ENCODE data around the gene LRFN3. TPM values are rescaled to one million over a fixed set of nuclear protein-coding genes. Genes with fewer than 3 reads are reported as not detected.
A peak's percentile ranks its signal among the peaks of the same experiment; 100 is the strongest.
"Not testable (repeated sequence)": the region's sequence is repeated elsewhere in the genome, so short reads cannot be mapped to it uniquely, and the experiment has no call there.

LRFN3 gene
- total RNA-seq, 1 donor from 2014 or later = 15.3 TPM

- peaks cover 66% of the 10 kb centered on the region for H3K27me3 Mint-ChIP-seq (ENCODE audit: low read depth, unreplicated experiment)
- Histone ChIP-seq H3K27me3 (ENCODE audit: insufficient read depth, low read length) (peaks cover 3% of the 10 kb centered on the region), H3K79me2 (ENCODE audit: insufficient read depth, low read length) (no peaks in the 10 kb centered on the region), H3K9ac (ENCODE audit: low read length) (no peak overlapping the region), H3K4me1 (ENCODE audit: insufficient read depth, low read length) (no peaks in the 10 kb centered on the region), H3K27ac (ENCODE audit: low read depth, low read length) (no peak overlapping the region), H4K20me1 (ENCODE audit: insufficient read depth, low read length) (no peaks in the 10 kb centered on the region), H3K36me3 (ENCODE audit: insufficient read depth, low read length) (no peaks in the 10 kb centered on the region), H3K9me3 (ENCODE audit: insufficient read depth, low read depth, low read length) (no peaks in the 10 kb centered on the region), H3K4me3 (ENCODE audit: insufficient read depth, low read depth, low read length) (no peak overlapping the region), H2AFZ (ENCODE audit: low read depth, low read length) (no peak overlapping the region), H3K4me2 (ENCODE audit: low read length) (no peak overlapping the region)
- no peak for TF ChIP-seq CTCF (IDR thresholded peaks at IDR 0.05; ENCODE audit: insufficient read depth, low read depth, low read length)
- TF ChIP-seq EZH2 (IDR thresholded peaks at IDR 0.05; ENCODE audit: insufficient read depth, low read length) = no peak
- H3K36me3 Mint-ChIP-seq (ENCODE audit: low read depth, unreplicated experiment) = no peaks in the 10 kb centered on the region
- no peaks in the 10 kb centered on the region for H3K9me3 Mint-ChIP-seq (ENCODE audit: unreplicated experiment)
- H3K4me3 Mint-ChIP-seq (ENCODE audit: unreplicated experiment) = no peak overlapping the region
- H3K4me1 Mint-ChIP-seq (ENCODE audit: low read depth, unreplicated experiment) = no peaks in the 10 kb centered on the region
- DNase-seq (ENCODE audit: low read depth) (no peak), FAIRE-seq (no peak)
- no peak overlapping the region for H3K27ac Mint-ChIP-seq (ENCODE audit: unreplicated experiment)
These were observed 42.1 kb downstream of the LRFN3 start for GRCh38 chr19:35978271-35978670.

- H3K9ac ChIP-seq (ENCODE audit: low read length) = no peak overlapping the region
- H3K9me3 Mint-ChIP-seq (ENCODE audit: unreplicated experiment) = no peaks in the 10 kb centered on the region
- H3K27me3 ChIP-seq (ENCODE audit: insufficient read depth, low read length) = peaks cover 3% of the 10 kb centered on the region
- H3K36me3 ChIP-seq (ENCODE audit: insufficient read depth, low read length) = no peaks in the 10 kb centered on the region
- no peaks in the 10 kb centered on the region for H3K79me2 ChIP-seq (ENCODE audit: insufficient read depth, low read length)
- H2AFZ ChIP-seq (ENCODE audit: low read depth, low read length) = no peak overlapping the region
- DNase-seq (ENCODE audit: low read depth) (no peak), FAIRE-seq (no peak)
- no peak for TF ChIP-seq CTCF (IDR thresholded peaks at IDR 0.05; ENCODE audit: insufficient read depth, low read depth, low read length)
- no peaks in the 10 kb centered on the region for H3K9me3 ChIP-seq (ENCODE audit: insufficient read depth, low read depth, low read length)
- peaks cover 66% of the 10 kb centered on the region for H3K27me3 Mint-ChIP-seq (ENCODE audit: low read depth, unreplicated experiment)
- H3K4me1 ChIP-seq (ENCODE audit: insufficient read depth, low read length) = no peaks in the 10 kb centered on the region
- H3K4me3 ChIP-seq (ENCODE audit: insufficient read depth, low read depth, low read length) = no peak overlapping the region
- H3K27ac Mint-ChIP-seq (ENCODE audit: unreplicated experiment) = no peak overlapping the region
- no peaks in the 10 kb centered on the region for H4K20me1 ChIP-seq (ENCODE audit: insufficient read depth, low read length)
- H3K27ac ChIP-seq (ENCODE audit: low read depth, low read length) = no peak overlapping the region
- no peaks in the 10 kb centered on the region for H3K4me1 Mint-ChIP-seq (ENCODE audit: low read depth, unreplicated experiment)
- peak overlapping the region; percentile 25 for H3K4me3 Mint-ChIP-seq (ENCODE audit: unreplicated experiment)
- no peak overlapping the region for H3K4me2 ChIP-seq (ENCODE audit: low read length)
- no peaks in the 10 kb centered on the region for H3K36me3 Mint-ChIP-seq (ENCODE audit: low read depth, unreplicated experiment)
These were observed 42.7 kb downstream of the LRFN3 start for GRCh38 chr19:35978832-35979365.

DNA sequence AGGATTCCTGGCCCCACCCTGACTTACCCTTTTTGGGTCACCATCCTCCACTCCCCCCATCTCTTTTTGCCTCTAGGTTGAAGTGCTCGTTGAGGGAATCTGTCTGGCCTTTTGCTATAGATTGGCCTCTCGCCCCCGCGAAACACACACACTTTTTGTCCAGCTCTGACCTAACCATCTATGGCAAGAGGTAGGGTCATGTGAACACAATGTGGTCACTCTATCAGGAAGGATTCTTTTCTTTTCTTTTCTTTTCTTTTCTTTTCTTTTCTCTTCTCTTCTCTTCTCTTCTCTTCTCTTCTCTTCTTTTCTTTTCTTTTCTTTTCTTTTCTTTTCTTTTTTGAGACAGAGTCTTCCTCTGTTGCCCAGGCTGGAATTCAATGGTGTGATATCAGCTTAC lies 44.8 kb downstream of the LRFN3 start:
- H3K27me3 Mint-ChIP-seq (ENCODE audit: low read depth, unreplicated experiment) = peaks cover 75% of the 10 kb centered on the region
- H3K4me1 Mint-ChIP-seq (ENCODE audit: low read depth, unreplicated experiment); H3K36me3 ChIP-seq (ENCODE audit: insufficient read depth, low read length); H3K4me3 ChIP-seq (ENCODE audit: insufficient read depth, low read depth, low read length); H3K9ac ChIP-seq (ENCODE audit: low read length); H3K27ac Mint-ChIP-seq (ENCODE audit: unreplicated experiment); H3K27ac ChIP-seq (ENCODE audit: low read depth, low read length); H3K27me3 ChIP-seq (ENCODE audit: insufficient read depth, low read length); H3K4me2 ChIP-seq (ENCODE audit: low read length); H4K20me1 ChIP-seq (ENCODE audit: insufficient read depth, low read length); FAIRE-seq; H3K9me3 ChIP-seq (ENCODE audit: insufficient read depth, low read depth, low read length); H3K36me3 Mint-ChIP-seq (ENCODE audit: low read depth, unreplicated experiment); H3K4me1 ChIP-seq (ENCODE audit: insufficient read depth, low read length); DNase-seq (ENCODE audit: low read depth); H3K9me3 Mint-ChIP-seq (ENCODE audit: unreplicated experiment); H3K79me2 ChIP-seq (ENCODE audit: insufficient read depth, low read length); H3K4me3 Mint-ChIP-seq (ENCODE audit: unreplicated experiment); H2AFZ ChIP-seq (ENCODE audit: low read depth, low read length): not testable (repeated sequence)

Measured in astrocyte (in vitro differentiated cells and primary cell).